T47D (cell line): ENCODE measurements around the gene RXRA.

Experiments
- DNase-seq, 2 experiments: peaks; one replicate each; pipeline versions ENCODE4 v3.0.0 to v3.0.0-alpha.2; 2011 to 2012; ENCODE audit warnings: low read depth in 1 of 2, low spot score in 1 of 2
- JUND ChIP-seq: IDR thresholded peaks from 2 replicates; pipeline ENCODE4 v1.6.1; 2012; ENCODE audit warnings: low read depth
- in situ Hi-C: cut with HindIII; loops from 2 replicates; pipeline ENCODE4 v1.10.0; 2016; ENCODE audit warnings: low sequenced_read_pairs, low pct_unique_long_range_greater_than_20kb

RXRA gene

GRCh38 chr9:134333234-134333873 is 7.1 kb downstream of the RXRA start:
- in situ Hi-C loops: no loop called here
- TF ChIP-seq JUND: no peak
- no peak for DNase-seq

- DNase-seq: peak in 1 of 2 experiments; percentile 54
- TF ChIP-seq JUND: no peak
- in situ Hi-C loops: no loop called here
Measured at GRCh38 chr9:134333874-134334581, 7.8 kb downstream of the RXRA start.

GRCh38 chr9:134335061-134335460 is 8.8 kb downstream of the RXRA start:
- TF ChIP-seq JUND: no peak
- in situ Hi-C loops: no loop called here
- no peak for DNase-seq

GRCh38 chr9:134335486-134336220 is 9.4 kb downstream of the RXRA start:
- no peak for TF ChIP-seq JUND
- no peak for DNase-seq
- in situ Hi-C loops: no loop called here

GRCh38 chr9:134336228-134336627 is 10.0 kb downstream of the RXRA start:
- no peak for DNase-seq
- in situ Hi-C loops: no loop called here
- no peak for TF ChIP-seq JUND

GRCh38 chr9:134336924-134337323 is 10.7 kb downstream of the RXRA start:
- no peak for TF ChIP-seq JUND
- no peak for DNase-seq
- in situ Hi-C loops: no loop called here

- no peak for DNase-seq
- in situ Hi-C loops: no loop called here
- TF ChIP-seq JUND: no peak
Measured at GRCh38 chr9:134337469-134337868, 11.2 kb downstream of the RXRA start.

- DNase-seq: no peak
- TF ChIP-seq JUND: no peak
- in situ Hi-C loops: no loop called here
Measured at GRCh38 chr9:134338394-134339182, 12.3 kb downstream of the RXRA start.

GRCh38 chr9:134339183-134339806 is 13.0 kb downstream of the RXRA start:
- no peak for TF ChIP-seq JUND
- in situ Hi-C loops: no loop called here
- no peak for DNase-seq

- in situ Hi-C loops: no loop called here
- no peak for DNase-seq
- no peak for TF ChIP-seq JUND
Measured at GRCh38 chr9:134340475-134341160, 14.4 kb downstream of the RXRA start.

GRCh38 chr9:134341306-134341705 is 15.1 kb downstream of the RXRA start:
- in situ Hi-C loops: no loop called here
- no peak for TF ChIP-seq JUND
- no peak for DNase-seq
